A673 (cell line): Measurements from ENCODE around the gene CEACAM1. TPM values are rescaled to one million over a fixed set of nuclear protein-coding genes. Genes with fewer than 3 reads are reported as not detected.
"Not testable (repeated sequence)": the region's sequence is repeated elsewhere in the genome, so short reads cannot be mapped to it uniquely, and the experiment has no call there.

Experiments
- BruUV-seq: library from RNA; stranded (reverse); fragments of 400-500 nt; replicated peaks from 2 replicates; lab custom pipeline; 2021; lab: Mats Ljungman, UMichigan
- CTCF ChIA-PET: fragments of 300-600 bp; sonication (Branson Sonifier 250); formaldehyde crosslinking; loops from one replicate; lab custom pipeline; 2022; ENCODE audit warnings: antibody characterized with exemption; lab: Charles Lee
- POLR2A ChIA-PET: fragments of 300-600 bp; sonication (Branson Sonifier 250); formaldehyde crosslinking; loops from one replicate; lab custom pipeline; 2022; ENCODE audit warnings: antibody characterized with exemption; ENCODE audit not compliant: low non-redundant PET; lab: Charles Lee
- DNase-seq: peaks from one replicate; pipeline ENCODE4 v3.0.0-alpha.2; 2015; ENCODE audit warnings: low spot score
- H3K27ac ChIP-seq: fragments of 200-600 bp; sonication (generic); 2 replicates; pipeline ENCODE4 v1.5.1; 2016; ENCODE audit warnings: mixed run types, low read depth, mild to moderate bottlenecking, mixed read lengths, antibody characterized with exemption, low read length; ENCODE audit not compliant: poor library complexity, severe bottlenecking
- H3K27me3 ChIP-seq: fragments of 200-600 bp; sonication (generic); replicated peaks from 2 replicates; pipeline ENCODE4 v1.6.1; 2017; ENCODE audit warnings: mixed run types, low read depth, mild to moderate bottlenecking, mixed read lengths, antibody characterized with exemption, low read length; ENCODE audit not compliant: insufficient read depth, poor library complexity
- H3K36me3 ChIP-seq: fragments of 200-600 bp; sonication (generic); 2 replicates; pipeline ENCODE4 v1.6.1; 2016; ENCODE audit warnings: mixed run types, mild to moderate bottlenecking, mixed read lengths, antibody characterized with exemption, low read length; ENCODE audit not compliant: insufficient read depth, poor library complexity, severe bottlenecking
- H3K4me1 ChIP-seq: fragments of 200-600 bp; sonication (generic); 2 replicates; pipeline ENCODE4 v1.6.1; 2017; ENCODE audit warnings: mixed run types, mild to moderate bottlenecking, mixed read lengths, antibody characterized with exemption, low read length; ENCODE audit not compliant: insufficient read depth, poor library complexity, severe bottlenecking
- H3K4me3 ChIP-seq: fragments of 200-600 bp; sonication (generic); 2 replicates; pipeline ENCODE4 v1.5.1; 2016; ENCODE audit warnings: low read depth, mixed run types, mild to moderate bottlenecking, mixed read lengths, low read length; ENCODE audit not compliant: poor library complexity, severe bottlenecking
- H3K9me3 ChIP-seq: fragments of 200-600 bp; sonication (generic); 2 replicates; pipeline ENCODE4 v1.6.1; 2016; ENCODE audit warnings: mixed run types, low read depth, mild to moderate bottlenecking, mixed read lengths, antibody characterized with exemption, low read length; ENCODE audit not compliant: poor library complexity, severe bottlenecking
- EZH2 ChIP-seq: fragments of 200-600 bp; sonication (generic); IDR thresholded peaks from 2 replicates; pipeline ENCODE4 v1.6.1; 2017; ENCODE audit warnings: borderline replicate concordance, low read depth, mild to moderate bottlenecking, mixed read lengths, antibody characterized with exemption, low read length; ENCODE audit not compliant: poor library complexity, severe bottlenecking
- intact Hi-C: fragments of 100-400 bp; cut with micrococcal nuclease; formaldehyde crosslinking; loops from one replicate; pipeline ENCODE4 v1.10.0; 2022; ENCODE audit not compliant: unreplicated experiment
- total RNA-seq: library from RNA; stranded (reverse); gene quantifications from 2 replicates; pipeline ENCODE4 v1.2.3, GENCODE V29; 2021
- TF ChIP-seq, protein P1 (sequence below): fragments of 300-800, 200-600 bp; sonication (generic); conservative IDR thresholded peaks from 2 replicates; pipeline ENCODE4 v1.5.1; 2017; ENCODE audit warnings: low read depth, mild to moderate bottlenecking, antibody characterized with exemption, low read length, moderate library complexity, mixed read lengths

Gene CEACAM1
- total RNA-seq, 1 experiment from 2014 or later: 0.64 TPM

DNA sequence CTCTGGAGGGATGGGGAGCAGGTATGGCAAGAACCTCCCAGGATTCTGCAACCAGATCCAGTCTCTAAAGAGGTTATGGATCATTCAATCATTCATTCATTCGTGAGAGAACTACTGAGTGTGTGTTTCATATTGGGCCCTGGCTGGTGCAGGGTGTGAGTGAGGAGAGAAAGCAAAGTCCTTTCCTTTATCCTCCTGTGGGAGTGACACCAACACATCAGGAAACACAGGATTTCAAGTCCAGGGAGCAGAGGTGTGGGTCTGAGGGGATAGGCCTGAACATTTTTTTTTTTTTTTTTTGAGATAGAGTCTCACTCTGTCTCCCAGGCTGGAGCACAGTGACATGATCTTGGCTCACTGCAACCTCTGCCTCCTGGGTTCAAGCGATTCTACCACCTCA is 3.3 kb downstream of the CEACAM1 start:
- DNase-seq: no peak
- CTCF ChIA-PET: no interaction called here
- H3K27ac ChIP-seq: no peak overlapping the region
- no TSS peak for BruUV-seq
- H3K4me1 ChIP-seq: peaks cover 12% of the 10 kb centered on the region
- POLR2A ChIA-PET: no interaction called here
- no peak for TF ChIP-seq EZH2
- TF ChIP-seq, protein P1, sequence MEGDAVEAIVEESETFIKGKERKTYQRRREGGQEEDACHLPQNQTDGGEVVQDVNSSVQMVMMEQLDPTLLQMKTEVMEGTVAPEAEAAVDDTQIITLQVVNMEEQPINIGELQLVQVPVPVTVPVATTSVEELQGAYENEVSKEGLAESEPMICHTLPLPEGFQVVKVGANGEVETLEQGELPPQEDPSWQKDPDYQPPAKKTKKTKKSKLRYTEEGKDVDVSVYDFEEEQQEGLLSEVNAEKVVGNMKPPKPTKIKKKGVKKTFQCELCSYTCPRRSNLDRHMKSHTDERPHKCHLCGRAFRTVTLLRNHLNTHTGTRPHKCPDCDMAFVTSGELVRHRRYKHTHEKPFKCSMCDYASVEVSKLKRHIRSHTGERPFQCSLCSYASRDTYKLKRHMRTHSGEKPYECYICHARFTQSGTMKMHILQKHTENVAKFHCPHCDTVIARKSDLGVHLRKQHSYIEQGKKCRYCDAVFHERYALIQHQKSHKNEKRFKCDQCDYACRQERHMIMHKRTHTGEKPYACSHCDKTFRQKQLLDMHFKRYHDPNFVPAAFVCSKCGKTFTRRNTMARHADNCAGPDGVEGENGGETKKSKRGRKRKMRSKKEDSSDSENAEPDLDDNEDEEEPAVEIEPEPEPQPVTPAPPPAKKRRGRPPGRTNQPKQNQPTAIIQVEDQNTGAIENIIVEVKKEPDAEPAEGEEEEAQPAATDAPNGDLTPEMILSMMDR: no peak
- H3K36me3 ChIP-seq: no peaks in the 10 kb centered on the region
- no peak overlapping the region for H3K4me3 ChIP-seq
- no peaks in the 10 kb centered on the region for H3K9me3 ChIP-seq
- intact Hi-C loops: no loop called here
- no peaks in the 10 kb centered on the region for H3K27me3 ChIP-seq

DNA sequence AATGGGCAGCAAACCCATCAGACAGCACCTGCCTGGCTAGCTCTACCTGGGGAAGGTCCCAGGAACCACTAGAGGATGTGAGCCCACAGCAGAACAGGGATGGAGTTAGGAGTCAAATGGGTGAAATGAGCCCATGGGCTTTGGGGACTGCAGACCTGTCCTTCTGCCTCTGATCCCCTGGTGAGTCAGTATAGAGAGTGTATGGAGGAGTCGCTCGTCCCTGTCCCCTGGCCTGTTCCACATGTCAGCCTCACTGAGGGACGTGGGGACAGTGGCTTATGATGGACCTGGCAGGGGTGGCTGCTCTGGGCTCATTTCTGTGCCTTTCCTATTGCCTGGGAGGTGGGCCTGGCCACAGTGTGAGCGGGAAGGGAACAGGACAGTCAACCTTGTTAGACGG is 4.0 kb downstream of the CEACAM1 start:
- Histone ChIP-seq H3K9me3 (no peaks in the 10 kb centered on the region), H3K4me1 (peaks cover 12% of the 10 kb centered on the region), H3K27ac (no peak overlapping the region), H3K27me3 (no peaks in the 10 kb centered on the region), H3K36me3 (no peaks in the 10 kb centered on the region), H3K4me3 (no peak overlapping the region)
- CTCF ChIA-PET: no interaction called here
- BruUV-seq: no TSS peak
- intact Hi-C loops: no loop called here
- POLR2A ChIA-PET: no interaction called here
- TF ChIP-seq, protein P1: no peak
- no peak for TF ChIP-seq EZH2
- DNase-seq: no peak

DNA sequence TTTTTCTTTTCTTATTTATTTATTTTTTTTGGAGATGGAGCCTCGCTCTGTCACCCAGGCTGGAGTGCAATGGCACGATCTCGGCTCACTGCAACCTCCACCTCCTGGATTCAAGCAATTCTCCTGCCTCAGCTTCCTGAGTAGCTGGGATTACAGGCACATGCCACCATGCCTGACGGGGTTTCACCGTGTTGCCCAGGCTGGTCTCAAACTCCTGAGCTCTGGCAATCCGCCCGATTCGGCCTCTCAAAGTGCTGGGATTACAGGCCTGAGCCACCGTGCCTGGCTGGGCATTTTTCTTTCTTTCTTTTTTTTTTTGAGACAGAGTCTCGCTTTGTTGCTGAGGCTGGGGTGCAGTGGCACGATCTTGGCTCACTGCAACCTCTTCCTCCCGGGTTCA is 6.0 kb downstream of the CEACAM1 start:
- BruUV-seq, CTCF ChIA-PET, H3K27ac ChIP-seq, H3K27me3 ChIP-seq, H3K36me3 ChIP-seq, intact Hi-C loops, H3K9me3 ChIP-seq, H3K4me1 ChIP-seq, H3K4me3 ChIP-seq, POLR2A ChIA-PET, DNase-seq: not testable (repeated sequence)

DNA sequence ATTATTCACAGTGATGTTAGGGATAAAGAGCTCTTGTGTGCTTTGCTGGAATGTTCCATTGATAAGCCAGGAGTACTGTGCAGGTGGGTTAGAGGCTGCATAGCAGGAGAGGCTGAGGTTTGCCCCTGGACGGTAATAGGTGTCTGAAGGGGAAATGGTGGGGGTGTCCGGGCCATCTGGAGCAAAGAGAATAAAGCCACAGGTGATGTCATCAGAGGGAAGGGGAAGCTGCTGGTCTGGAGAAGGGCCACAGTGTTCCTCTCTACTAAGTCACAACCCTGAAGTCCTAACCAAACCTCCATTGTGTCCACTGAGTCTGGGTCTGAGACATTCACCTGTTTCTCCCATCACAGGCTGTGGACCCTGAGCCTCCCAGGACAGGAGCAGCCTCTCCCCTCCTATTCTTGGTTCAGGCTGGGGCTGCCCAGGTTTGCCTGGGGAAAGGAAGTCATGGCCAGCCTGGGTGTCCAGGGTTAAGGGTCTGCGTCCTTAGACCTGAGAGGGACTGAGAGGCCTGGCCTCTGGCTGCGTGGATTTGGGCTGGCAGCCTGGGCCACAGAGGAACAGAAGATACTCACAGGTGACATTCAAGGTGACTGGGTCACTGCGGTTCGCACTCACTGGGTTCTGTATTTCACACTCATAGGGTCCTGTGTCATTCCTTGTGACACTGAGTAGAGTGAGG is 6.8 kb downstream of the CEACAM1 start:
- DNase-seq: no peak
- H3K27ac ChIP-seq: no peak overlapping the region
- H3K36me3 ChIP-seq: no peaks in the 10 kb centered on the region
- no peak for TF ChIP-seq EZH2
- TF ChIP-seq, protein P1: no peak
- ChIA-PET POLR2A (no interaction called here), CTCF (no interaction called here)
- H3K27me3 ChIP-seq: no peaks in the 10 kb centered on the region
- BruUV-seq: no TSS peak
- H3K9me3 ChIP-seq: no peaks in the 10 kb centered on the region
- intact Hi-C loops: no loop called here
- no peak overlapping the region for H3K4me3 ChIP-seq
- no peaks in the 10 kb centered on the region for H3K4me1 ChIP-seq
